Bone marrow (tissue), 2 donors: ENCODE results near the gene PARVB.

Experiments used
- DNase-seq, 2 donors: peaks; one replicate each; lab custom pipeline; 2025; lab: John Stamatoyannopoulos, UW

PARVB gene

DNA sequence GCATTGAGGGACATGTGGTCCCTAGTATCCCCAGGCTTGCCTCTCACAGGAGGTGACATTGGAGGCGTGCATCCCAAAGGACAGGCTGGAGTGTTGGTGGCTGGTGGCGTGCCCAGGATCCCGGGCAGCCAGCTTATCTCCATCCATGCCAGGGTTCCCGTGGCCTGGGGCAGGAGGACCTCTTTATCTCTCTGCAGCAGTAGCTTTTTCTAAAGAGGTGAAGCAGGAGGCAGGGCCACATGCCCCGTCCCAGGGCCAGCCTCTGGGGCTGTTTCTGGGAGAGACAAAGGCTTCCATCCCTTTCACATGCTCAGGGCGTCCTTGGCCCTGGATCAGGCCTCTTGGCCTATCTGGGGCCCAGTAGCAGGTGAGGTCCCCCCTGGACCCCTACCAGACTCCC, 176.3 kb downstream of the PARVB start:
- no peak for DNase-seq

DNA sequence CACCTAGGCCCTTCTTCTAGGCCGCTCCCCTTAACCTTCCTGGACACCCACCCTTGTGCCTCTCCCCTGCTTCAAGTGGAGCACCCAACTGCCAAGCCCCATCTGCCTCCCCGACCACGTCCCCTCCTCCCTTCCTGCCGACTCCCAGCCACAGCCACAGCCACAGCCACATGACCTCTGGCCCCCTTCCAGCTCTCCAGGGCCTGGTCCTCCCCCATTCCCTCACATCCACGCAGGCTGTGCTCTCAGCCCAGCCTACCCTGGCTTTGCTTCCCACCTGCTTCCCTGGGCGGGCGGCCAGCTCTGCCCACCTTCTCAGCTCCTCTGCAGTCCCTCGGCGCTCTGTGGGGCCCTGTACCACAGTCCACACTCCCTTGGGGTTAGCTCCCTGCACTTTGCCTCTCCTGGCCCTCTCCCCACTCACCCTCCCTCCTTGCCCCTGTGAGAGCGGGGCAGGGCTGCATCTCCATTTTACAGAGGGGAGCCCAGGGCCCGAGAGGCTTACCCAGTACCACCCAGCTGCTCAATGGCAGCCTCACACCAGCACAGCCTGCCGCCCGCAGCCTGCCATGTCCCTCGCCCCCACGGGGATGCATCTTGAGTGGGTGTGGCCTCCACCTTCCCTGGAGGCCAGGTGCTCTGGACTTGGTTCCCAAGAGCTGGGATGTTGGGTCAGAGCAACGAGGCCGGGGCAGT, 176.9 kb downstream of the PARVB start:
- DNase-seq: no peak

DNA sequence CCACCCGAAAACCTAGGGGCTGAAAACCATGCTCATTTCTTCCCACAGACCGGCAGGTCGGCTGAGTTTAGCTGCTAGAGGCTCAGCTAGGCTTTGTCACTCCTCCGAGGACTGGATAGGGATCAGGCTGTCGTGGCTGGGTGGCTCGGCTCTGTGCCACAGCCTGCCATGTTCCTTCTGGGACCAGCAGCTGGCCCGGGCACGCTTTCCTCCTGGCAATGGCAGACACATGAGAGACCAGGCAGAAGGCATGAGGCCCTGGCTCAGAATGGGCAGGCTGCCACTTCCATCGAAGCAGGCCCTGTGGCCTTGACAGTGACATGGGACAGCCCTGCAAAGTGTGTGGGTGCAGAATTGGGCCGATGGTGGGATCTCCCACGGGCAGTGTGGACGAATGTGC, 177.6 kb downstream of the PARVB start:
- no peak for DNase-seq

DNA sequence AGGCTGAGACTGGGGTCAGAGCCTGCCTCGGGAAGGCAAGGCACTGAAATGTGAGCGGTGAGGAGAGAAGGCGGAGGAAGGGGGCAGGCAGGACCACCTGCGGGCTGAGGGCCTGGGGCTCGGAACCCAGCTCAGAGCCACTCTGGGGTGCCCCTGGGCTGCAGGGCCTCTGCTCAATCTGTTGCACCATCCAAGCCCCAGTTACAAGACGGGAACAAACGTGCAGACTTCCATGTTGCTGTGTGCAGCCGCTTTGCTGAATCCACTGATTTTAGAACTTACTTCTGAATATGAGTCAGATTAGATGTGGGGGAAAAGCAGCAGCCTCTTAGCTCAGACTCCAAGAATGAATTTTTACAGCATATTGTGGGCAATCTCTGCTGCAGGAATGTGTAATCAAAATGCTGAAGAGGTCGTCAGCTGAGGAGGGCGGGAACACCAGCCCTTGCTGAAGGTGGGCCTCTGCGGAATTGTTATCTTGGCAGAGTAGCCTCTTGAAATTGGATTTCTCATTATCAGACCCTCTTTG, 178.2 kb downstream of the PARVB start:
- DNase-seq: no peak

DNA sequence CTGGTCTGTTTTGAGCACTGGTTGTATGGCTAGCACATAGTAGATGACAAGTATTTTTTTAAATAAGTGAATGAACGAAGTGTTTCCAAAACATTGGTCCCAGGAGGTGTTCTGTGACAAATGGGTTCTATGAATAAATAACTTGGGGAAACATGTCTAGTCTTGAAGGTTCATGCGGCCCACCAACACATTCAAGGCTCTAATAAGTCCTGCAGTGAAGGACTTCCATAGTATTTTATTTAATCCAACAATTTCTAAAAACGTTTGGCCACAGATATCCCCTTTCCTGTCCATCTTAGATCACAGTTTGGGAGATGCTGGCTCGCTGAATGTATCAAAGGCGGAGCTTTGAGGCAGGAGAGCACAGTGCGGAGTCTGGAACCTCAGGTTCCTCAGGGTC, 179.1 kb downstream of the PARVB start:
- no peak for DNase-seq

DNA sequence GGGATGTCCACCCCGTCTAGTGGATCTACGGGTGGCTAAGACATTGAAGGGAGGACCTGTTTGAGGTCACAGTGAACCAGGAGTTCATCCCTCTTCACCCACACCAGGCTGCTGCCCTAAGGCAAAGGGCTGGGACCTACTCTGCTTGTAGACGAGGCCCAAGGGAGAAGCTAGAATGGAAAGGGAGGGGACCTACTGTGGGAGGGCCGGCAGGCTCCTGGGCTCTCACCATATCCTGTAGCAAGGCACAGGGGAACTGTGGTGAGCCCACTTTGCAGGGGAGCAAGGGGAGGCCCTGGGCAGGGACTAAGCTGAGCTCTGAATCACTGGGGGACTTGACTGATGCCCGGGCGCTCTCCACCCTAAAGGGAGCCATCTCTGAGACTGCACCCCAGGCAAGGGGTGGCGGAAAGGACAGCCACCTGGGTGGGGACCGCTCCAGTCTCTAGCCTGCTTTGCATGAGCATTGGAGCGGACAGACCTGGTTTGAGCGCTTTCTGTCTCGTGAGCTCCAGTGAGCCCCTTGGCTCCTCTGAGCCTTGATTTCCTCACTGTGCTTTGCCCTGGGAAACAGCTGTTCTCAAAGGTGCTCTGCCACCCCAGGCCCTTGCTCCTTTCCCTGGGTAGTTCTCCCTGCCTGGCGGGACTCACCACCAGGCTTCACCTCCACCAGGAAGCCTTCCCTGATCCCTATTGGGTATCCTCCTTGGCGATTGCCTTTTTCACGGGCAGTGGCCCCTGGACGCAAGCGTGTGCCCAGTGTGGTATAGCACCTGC, 180.8 kb downstream of the PARVB start:
- DNase-seq: no peak

DNA sequence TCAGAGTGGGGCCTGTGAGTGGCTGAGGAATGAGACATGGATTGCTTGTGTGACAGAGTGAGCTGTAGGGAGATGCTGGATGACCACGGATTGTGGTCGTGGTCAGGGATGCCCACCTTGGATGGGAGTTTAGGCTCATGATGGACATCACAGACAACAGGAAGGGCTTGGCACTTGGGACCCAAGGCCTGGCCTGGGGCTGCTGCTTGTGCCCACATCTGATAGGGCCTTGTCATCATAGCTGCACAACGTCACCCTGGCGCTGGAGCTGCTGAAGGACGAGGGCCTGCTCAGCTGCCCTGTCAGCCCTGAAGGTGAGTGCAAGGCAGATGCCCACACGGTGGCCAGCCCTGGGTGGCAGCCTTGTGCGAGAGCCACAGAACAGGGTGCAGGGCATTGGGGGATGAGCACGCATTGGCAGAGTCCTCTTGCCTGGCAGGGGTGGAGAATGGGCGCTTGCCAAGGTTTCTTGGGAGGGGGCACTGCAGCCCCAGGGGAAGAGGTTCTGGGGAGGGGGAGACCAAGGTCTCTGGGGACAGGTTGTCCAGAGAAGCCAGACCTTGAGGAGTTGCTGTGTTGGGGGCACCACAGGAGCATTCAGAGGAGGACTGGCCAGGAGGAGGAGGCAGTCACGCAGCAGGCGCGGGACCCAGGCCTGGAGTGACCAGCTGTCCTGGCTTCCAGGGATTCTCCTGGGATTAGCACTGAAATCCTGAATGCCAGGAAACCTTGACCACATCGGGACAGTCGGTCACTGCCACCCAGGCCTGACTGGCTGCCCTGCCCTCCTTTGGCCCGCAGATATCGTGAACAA, 181.6 kb downstream of the PARVB start:
- no peak for DNase-seq

DNA sequence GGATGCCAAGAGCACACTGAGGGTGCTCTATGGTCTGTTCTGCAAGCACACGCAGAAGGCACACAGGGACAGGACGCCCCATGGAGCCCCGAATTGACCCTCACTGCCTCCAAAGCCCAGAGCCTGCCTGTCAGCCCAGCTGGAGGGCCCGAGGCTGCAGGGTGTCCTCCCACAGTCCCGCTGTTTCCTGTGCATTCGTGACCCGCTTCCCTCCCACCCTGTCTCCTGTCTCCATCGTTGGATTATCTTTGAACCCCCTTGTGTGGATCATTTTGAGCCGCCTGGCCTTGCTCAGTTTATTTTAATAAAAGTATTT, 182.2 kb downstream of the PARVB start:
- DNase-seq: no peak

DNA sequence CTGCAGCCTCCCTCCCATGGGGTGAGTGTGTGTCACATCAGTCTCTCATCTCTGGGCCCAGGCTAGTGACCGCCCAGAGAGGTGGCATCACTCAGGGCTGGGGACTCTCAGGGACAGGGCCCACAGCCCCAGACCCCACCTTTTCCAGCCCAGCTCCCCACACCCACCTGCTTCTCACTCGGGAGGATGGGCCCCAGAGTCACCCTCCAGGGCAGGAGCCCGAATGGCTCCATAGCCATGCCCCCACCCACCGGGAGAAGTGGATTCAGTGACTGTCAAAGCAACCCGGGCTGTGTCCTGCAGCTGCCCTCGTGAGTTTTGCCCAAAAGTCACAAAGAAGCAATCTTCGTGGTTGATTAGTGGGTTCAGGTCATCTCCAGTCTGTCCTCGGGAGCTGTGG, 182.6 kb downstream of the PARVB start:
- no peak for DNase-seq

DNA sequence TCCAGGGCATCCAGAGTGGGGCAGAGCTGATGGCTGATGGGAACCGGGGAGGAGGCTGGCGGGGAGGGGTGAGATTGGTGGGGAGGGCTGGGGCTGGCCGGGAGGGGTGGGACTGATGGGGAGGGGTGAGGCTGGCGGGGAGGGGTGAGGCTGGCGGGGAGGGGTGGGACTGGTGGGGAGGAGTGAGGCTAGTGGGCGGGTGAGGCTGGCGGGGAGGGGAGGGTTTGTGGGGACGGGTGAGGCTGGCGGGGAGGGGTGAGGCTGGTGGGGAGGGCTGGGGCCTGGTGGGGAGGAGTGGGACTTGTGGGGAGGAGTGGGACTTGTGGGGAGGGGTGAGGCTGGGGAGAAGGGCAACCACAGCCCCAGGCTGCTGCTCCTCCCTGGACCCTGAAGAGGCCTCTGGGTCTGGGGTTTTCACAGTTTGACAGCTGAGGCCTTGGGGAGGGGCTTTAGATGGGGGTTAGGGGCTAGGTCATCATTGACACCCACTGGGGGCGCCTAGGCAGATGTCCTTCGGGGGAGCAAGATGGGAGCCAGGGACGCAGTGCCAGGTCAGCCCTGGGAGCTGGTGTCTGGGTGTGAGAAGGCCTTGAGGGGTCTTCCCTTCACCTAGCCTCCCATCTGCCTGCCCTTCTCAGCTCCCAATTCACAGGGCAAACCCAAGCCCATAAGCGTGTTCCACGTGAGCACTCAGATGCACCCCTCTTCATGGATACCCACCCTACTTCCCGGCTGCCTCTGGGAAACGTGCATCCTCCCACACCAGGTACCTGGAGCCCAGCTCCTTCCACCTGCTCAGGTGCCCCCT, 183.3 kb downstream of the PARVB start:
- DNase-seq: no peak

DNA sequence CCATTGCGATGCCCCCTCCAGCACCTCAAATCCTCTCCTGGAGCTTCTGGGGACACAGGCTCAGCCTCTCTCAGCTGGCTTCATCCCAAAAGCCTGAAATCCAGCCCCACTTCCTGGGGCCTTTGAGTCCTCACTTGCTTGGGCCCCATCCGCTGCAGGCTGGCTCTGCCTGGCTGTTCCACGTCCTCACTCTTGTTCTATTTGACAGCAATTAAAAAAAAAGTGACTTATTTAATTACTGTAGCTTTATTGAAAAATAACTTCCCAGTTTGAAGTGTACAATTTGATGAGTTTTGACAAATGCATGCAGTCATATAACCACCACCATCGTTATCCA, 183.8 kb downstream of the PARVB start:
- no peak for DNase-seq

DNA sequence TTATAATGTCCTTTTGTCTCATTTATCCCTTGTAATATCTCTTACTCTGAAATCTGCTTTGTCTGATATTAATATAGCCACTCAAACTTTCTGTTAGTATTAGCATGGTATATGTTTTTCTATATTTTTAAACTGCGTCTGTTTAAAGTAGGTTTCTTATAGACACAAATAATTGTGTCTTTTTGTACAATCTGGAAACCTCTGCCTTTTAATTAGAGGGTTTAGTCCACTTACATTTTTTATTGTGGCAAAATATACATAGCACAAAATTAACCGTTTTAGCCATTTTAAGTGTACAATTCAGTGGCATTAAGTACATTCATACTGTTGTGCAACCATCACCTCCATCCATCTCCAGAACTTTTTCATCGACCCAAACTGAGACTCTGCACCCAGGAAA, 185.2 kb downstream of the PARVB start:
- no peak for DNase-seq

DNA sequence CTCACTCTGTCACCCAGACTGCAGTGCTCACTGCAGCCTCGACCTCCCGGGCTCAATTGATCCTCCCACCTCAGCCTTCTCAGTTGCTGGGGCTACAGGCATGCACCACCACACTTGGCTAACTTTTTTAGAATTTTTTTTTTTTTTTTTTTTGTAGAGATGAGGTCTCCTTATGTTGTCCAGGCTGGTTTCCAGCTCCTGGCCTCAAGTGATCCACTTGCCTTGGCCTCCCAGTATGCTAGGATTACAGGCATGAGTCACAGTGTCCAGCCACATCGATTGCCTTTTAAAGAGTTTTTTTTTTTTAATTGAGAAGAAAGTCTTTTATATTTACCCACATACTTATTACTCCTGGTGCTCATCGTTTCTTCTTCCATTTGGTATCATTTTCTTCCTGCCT, 186.6 kb downstream of the PARVB start:
- DNase-seq: no peak

DNA sequence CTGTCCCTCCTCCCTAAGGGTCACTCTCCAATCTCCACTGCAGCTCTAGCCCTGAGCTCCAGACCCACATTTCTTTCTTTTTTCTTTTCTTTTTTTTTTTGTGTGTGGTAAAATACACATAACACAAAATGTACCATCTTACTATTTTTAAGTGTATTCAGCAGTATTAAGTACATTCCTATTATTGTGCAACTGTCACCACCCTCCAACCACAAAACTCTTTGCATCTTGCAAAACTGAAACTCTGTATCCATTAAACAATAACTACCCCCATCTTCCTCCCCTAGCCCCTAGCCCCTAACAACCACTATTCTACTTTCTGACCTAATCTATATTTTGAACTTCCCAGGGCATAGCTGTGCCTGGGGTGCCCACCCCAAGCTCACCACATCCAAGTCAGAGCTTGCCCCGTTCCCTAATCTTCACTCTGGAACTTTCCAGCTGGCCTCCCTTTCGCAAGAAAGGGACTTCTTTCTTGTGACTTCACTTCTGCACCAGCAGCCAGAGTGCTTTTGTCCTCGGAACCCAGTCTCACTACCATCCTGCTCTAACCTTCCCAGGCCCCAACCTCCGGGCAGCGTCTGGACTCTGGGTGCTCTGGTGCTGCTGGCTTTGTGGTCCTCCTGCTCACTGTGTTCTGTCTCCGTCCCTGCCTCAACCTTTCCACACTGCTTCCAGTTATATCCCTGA, 187.3 kb downstream of the PARVB start:
- DNase-seq: no peak

DNA sequence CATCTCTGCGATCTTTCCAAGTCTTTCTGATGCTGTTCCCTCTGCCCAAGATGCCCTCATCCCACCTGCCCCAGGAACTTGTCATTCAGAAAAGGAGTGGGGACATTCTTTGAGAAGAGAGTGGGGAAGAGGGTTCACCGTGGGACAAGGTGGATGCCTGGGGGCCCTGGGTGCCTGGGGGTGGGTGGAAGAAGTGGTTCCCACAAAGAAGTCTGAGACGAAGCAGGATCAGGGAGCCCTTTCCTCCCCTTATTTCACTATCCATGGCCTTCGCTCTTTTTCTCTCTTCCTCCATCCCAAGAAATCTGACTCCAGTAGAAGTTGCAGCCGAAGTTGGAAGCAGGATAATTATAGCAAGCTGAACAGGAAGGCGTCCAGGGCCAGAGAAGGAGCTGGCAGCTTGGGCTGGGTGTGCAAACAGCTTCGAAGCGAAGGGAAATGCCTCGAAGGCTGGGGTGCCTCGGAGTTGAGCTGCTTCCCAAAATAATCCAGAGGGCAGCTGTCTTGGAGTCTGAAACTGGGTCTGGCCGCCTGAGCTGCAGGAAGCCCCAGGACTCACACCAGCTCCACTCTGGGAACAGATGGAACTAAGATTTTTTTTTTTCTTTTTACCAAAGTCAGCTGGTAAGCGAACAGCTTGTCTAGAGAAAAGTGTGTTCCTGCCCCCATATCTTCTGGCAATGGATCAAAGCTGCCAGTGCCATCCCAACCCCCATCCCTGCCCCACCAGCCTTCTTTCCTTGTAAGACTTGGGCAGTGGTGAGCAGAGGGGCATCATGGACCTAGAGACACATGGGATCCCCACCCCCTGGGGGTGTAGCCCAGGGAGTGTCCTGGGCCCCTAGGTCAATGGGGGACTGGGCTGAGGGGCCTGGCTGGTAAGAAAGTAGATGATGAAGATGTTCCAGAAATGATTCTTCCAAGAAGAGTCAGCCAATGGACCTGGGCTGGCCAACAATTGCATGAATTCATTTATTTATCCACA, 188.1 kb downstream of the PARVB start:
- DNase-seq: no peak

DNA sequence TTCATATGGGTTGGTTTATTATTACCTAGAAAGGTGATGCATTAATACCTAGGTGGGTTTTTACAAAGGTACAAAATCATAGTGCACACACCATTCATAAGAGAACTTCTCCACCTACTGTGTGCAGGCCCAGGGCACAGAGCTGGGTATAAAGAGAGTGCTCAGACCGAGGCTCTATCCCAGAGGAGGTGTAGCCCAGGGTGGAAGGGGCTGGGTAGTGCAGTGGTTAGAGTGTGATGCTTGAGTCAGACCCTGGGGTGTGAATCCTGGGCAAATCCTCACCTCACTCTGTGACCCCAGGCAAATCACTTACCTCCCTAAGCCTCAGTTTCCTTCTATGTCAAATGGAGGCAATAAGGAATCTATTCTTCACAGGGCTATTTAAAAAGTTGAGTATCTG, 188.8 kb downstream of the PARVB start:
- no peak for DNase-seq

DNA sequence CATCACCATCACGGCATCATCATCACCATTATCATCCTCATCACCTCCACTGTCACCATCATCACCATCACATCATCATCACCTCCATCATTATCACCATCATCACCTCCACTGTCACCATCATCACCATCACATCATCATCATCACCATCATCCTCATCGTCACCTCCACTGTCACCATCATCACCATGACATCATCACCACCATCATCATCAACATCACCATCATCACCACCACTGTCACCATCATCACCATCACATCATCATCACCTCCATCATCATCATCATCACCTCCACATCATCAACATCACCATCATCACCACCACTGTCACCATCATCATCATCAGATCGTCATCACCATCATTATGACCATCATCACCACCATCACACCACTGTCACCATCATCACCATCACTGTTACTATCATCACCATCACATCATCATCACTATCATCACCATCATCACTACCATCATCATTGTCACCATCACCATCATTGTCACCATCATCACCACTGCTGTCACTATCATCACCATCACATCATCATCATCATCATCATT, 189.5 kb downstream of the PARVB start:
- no peak for DNase-seq

DNA sequence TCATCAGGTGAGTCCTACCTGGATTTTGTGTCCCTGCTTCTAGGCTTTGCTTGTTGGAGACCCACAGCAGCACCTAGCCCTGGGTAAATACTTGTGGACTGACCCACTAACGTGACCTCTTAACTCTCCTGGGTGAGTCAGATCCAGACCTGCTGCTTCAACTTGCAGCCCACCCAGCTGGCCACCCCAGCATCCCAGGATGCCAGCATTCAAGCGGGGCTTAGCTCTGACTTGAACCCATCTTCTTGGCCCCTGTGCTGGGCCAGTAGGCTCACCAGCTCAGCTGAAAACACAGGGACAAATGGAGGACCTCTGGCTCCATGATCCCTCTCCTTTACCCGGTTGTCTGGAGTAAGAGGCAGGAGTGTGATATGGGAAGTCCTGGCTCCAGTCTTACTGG, 190.1 kb downstream of the PARVB start:
- no peak for DNase-seq

DNA sequence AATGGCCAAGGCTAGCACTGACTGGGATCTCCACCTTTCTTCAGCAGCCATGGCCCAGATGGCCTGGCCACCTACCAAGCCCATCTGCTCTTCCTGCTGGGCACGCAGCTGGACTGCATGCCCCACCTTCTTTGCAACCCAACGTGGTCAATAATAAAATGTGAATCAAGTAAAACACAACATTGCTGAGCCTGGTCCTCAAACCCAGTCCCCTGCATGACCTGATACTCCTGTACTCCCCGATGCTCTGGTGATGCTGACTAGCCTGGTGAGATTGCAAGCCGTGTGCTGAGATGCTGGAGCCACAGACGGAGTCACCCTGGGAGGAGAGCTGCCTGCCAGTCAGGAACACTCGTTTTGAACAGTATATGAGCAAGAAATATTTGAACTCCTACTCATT, 190.7 kb downstream of the PARVB start:
- no peak for DNase-seq

DNA sequence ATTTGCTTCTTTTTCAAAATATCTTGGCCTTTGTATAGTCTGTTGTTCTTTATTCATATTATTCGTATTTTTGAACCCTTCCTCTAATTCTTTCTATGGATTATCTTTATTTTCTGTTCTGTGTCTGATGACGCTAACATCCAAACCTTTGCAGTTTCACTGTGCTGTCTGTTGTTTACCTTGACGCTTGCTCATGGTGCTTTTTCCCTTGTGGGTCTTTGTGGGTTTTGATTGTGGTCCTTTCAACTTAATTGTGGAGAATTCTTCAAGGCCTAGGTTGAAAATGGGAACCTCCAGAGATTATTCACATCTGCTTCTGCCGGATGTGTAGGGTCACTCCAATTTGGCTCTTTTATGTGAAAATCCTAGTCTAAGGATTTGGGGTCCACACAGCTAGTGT, 191.2 kb downstream of the PARVB start:
- no peak for DNase-seq
